Cardiac fibroblast (primary cell): ENCODE measurements around the gene CAMTA1.

ENCODE experiments used
- DNase-seq, 2 donors: peaks; one replicate each; pipeline versions ENCODE4 v3.0.0 to v3.0.0-alpha.2; 2010; ENCODE audit warnings: low read depth in 2 of 2
- H3K4me3 ChIP-seq, 2 donors: replicated peaks in 1 of 2; 1 replicate in 1 of 2; 2 replicates in 1 of 2; pipeline ENCODE4 v1.5.1; 2011; ENCODE audit warnings: low read depth in 2 of 2, low read length in 2 of 2, mild to moderate bottlenecking in 2 of 2, moderate library complexity in 1 of 2
- TF ChIP-seq, protein P1 (sequence below): IDR thresholded peaks from one replicate; pipeline ENCODE4 v1.5.1; 2011; ENCODE audit warnings: low read depth, mild to moderate bottlenecking, low read length, inconsistent platforms

Gene CAMTA1

DNA sequence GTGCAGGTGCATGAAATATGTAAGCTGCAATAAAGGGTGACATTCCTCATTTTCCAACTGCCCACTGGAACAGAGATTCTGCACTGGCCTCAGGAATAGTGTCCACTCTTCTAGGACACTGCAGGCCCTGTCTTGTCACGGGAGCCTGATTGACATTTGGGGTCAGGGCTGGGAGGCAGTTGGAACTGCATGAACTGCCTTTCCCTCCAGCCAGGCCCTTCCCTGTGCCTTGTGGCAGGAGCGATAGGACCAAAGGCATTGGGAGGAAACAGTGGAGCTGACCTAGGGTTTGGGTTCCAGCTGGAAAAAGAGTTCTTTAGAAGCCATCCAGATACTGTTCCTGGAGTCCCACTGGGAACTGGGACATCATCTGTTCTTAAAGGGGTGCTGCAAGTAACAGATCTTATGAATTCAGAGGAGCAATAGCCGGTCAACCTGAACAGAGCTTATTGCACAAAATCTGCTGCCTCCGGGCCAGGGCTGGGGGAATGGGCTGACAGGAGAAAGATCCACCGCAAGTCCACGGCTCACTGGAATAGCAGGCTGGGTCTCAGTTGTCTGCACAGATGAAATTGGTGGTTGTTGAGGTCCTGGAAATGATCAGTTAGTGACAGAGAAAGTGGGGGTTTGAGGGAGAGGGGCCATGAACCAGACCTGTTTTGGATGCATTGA is 451.7 kb downstream of the CAMTA1 start:
- TF ChIP-seq, protein P1, sequence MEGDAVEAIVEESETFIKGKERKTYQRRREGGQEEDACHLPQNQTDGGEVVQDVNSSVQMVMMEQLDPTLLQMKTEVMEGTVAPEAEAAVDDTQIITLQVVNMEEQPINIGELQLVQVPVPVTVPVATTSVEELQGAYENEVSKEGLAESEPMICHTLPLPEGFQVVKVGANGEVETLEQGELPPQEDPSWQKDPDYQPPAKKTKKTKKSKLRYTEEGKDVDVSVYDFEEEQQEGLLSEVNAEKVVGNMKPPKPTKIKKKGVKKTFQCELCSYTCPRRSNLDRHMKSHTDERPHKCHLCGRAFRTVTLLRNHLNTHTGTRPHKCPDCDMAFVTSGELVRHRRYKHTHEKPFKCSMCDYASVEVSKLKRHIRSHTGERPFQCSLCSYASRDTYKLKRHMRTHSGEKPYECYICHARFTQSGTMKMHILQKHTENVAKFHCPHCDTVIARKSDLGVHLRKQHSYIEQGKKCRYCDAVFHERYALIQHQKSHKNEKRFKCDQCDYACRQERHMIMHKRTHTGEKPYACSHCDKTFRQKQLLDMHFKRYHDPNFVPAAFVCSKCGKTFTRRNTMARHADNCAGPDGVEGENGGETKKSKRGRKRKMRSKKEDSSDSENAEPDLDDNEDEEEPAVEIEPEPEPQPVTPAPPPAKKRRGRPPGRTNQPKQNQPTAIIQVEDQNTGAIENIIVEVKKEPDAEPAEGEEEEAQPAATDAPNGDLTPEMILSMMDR: no peak
- DNase-seq: no peak
- no peak overlapping the region for H3K4me3 ChIP-seq

- TF ChIP-seq, protein P1: no peak
- no peak for DNase-seq
- no peak overlapping the region for H3K4me3 ChIP-seq
Observed at GRCh38 chr1:7247158-7247557, 461.9 kb downstream of the CAMTA1 start.

GRCh38 chr1:7247791-7248548 is 462.7 kb downstream of the CAMTA1 start:
- H3K4me3 ChIP-seq: no peak overlapping the region
- TF ChIP-seq, protein P1: no peak
- no peak for DNase-seq

DNA sequence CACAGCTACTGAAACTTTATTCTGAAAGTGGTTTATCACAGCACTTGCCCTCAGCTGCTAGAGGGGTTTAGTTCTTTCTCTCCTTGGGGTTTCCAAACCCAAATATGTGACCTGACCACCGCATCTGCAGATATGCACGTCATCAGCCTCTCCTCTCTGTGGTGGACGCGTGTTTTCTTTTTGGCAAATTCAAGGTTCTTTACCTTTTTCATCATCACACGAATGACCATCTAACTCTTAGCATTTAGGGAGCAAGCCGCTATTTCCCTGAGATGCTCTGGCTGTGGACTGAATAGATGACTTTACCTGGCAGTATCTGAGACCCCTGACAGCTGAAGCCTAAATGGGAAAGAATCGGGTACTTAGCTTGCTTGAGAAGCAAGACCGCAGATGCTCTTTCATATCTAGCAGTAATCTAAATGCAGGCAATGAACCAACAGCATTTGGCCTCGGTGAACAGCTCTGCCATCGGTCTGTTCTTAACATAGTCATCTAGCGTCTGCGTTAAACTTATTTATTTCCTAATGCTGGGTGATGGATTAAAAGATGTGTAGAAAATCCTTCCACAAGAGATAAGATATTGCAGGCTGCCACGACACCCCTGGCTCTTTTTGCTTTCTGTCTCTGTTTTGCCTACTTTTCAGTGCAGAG is 463.4 kb downstream of the CAMTA1 start:
- H3K4me3 ChIP-seq: no peak overlapping the region
- DNase-seq: no peak
- TF ChIP-seq, protein P1: no peak

DNA sequence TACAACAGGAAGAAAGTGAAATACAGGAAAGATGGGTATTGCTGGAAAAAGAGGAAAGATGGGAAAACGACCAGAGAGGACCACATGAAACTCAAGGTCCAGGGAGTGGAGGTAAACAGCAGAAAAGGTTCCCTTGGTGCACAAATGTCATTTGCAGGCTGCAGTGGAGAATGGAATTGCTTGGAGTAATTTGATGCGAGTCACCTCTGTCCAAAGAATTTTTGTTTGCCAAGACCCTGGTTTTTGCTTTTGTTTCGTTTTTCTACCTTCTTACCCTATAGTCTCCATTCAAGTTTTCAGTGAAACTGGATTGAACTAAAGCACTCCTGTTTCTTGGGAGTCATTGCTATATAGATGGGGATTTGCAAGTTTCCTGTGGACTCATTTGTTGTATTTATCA is 464.3 kb downstream of the CAMTA1 start:
- DNase-seq: no peak
- H3K4me3 ChIP-seq: no peak overlapping the region
- TF ChIP-seq, protein P1: no peak

DNA sequence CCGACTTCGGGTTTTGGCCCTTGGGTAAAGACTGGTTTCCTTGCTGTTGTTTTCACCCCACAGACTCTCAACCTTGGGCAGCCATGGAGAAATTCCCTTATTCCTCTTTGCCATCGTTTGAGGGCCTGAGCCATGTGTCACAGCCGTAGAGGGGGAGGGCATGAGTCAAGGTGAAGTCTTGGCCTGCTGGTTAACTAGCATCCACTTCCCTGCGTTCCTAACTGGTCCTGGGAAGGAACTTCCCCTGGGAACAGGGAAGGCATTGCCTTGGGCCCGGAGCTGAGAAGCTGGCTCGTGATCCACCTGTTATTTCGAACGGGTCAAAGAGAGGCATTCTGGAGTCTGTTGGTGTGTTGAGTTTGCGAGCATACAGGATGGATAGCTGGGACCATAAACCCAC is 464.9 kb downstream of the CAMTA1 start:
- TF ChIP-seq, protein P1: no peak

More for the DNA sequence above, 464.9 kb downstream of the CAMTA1 start:
- DNase-seq: no peak
- H3K4me3 ChIP-seq: no peak overlapping the region
